Mesothelial cell of epicardium (in vitro differentiated cells): ENCODE results near the gene FDXR. TPM values are rescaled to one million over a fixed set of nuclear protein-coding genes. Genes with fewer than 3 reads are reported as not detected.

Experiments used
- DNase-seq, 2 experiments: peaks; one replicate each; pipeline ENCODE4 v3.0.0; 2021; ENCODE audit warnings: low spot score in 2 of 2; ENCODE audit not compliant: unreplicated experiment in 2 of 2
- H3K27ac Mint-ChIP-seq: 2 replicates; pipeline ENCODE4 v1.8.0; 2021; ENCODE audit warnings: mixed read lengths
- H3K27me3 Mint-ChIP-seq: 2 replicates; pipeline ENCODE4 v1.8.0; 2021; ENCODE audit warnings: low read depth, mixed read lengths
- H3K36me3 Mint-ChIP-seq: 2 replicates; pipeline ENCODE4 v1.8.0; 2021; ENCODE audit warnings: mixed read lengths
- H3K4me1 Mint-ChIP-seq: 2 replicates; pipeline ENCODE4 v1.8.0; 2021; ENCODE audit warnings: mixed read lengths
- H3K4me3 Mint-ChIP-seq: 2 replicates; pipeline ENCODE4 v1.8.0; 2021; ENCODE audit warnings: mild to moderate bottlenecking, moderate library complexity, mixed read lengths
- H3K9me3 Mint-ChIP-seq: 2 replicates; pipeline ENCODE4 v1.8.0; 2021; ENCODE audit warnings: mixed read lengths
- total RNA-seq: library from RNA; stranded (reverse); gene quantifications from 3 replicates; pipeline ENCODE4 v1.2.1, GENCODE V29; 2021
- TF ChIP-seq, protein P1 (sequence below): fragments of 200-600 bp; sonication (generic); IDR thresholded peaks from one replicate; pipeline ENCODE4 v1.5.0; 2021; ENCODE audit warnings: antibody characterized with exemption; ENCODE audit not compliant: unreplicated experiment

FDXR gene
- total RNA-seq, 1 donor from 2014 or later, result 20.4 TPM

DNA sequence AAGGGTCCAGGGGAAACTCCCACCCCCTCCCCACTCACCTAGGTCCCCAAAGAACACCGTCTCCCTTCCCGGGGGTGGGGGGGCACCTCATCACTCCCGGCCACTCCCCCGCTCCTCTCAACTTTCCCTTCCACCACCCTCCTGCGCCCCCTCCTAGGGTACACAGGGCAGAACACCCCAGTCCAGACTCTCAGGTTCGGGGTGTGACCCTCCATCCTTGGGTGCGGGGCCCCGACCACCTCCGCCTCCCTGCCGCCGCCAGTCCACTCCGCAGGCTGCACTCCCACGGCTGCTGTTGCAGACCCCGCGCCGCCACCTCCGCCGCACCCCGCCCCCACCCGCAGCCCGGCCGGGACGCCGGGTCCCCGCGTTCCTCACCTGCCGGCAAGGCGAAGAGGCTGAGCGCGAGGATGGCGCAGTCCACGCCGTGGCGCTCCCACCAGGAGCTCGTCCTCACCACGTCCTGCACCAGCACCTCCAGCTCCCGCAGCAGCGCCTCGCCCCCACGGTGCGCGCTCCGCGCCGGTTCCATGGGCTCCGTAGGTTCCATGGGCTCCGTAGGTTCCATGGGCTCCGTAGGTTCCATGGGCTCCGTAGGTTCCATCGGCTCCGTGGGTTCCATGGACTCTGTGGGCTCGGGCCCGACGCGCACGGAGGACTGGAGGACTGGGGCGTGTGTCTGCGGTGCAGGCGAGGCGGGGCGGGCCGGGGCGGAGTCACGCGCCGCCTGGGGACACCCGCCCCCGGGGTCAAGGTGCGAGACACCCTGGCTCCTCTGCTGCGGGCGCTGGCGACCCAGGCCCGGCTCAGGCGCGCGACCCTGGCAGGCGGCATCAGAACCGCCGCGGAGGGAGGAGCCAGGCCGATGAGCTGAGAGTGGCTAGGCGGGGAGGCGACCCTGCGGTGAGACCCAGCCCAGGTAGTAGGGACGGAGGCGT, 20.4 kb upstream of the FDXR start, which contains the start of gene FADS6:
TSS of gene FADS6 (minus strand) at position 660 of the 938 bp plus-strand sequence. CDS start at position 622, 38 bp downstream.
- H3K27me3 Mint-ChIP-seq, result peaks cover 73% of the 10 kb centered on the region
- H3K36me3 Mint-ChIP-seq, result no peaks in the 10 kb centered on the region
- DNase-seq, result no peak
- no peak within 1 kb of the TSS for H3K27ac Mint-ChIP-seq
- TF ChIP-seq, protein P1, sequence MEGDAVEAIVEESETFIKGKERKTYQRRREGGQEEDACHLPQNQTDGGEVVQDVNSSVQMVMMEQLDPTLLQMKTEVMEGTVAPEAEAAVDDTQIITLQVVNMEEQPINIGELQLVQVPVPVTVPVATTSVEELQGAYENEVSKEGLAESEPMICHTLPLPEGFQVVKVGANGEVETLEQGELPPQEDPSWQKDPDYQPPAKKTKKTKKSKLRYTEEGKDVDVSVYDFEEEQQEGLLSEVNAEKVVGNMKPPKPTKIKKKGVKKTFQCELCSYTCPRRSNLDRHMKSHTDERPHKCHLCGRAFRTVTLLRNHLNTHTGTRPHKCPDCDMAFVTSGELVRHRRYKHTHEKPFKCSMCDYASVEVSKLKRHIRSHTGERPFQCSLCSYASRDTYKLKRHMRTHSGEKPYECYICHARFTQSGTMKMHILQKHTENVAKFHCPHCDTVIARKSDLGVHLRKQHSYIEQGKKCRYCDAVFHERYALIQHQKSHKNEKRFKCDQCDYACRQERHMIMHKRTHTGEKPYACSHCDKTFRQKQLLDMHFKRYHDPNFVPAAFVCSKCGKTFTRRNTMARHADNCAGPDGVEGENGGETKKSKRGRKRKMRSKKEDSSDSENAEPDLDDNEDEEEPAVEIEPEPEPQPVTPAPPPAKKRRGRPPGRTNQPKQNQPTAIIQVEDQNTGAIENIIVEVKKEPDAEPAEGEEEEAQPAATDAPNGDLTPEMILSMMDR, result no peak
- peaks cover 3% of the 10 kb centered on the region for H3K4me1 Mint-ChIP-seq
- peak within 1 kb of the TSS; percentile 68 for H3K4me3 Mint-ChIP-seq
- H3K9me3 Mint-ChIP-seq, result no peaks in the 10 kb centered on the region

DNA sequence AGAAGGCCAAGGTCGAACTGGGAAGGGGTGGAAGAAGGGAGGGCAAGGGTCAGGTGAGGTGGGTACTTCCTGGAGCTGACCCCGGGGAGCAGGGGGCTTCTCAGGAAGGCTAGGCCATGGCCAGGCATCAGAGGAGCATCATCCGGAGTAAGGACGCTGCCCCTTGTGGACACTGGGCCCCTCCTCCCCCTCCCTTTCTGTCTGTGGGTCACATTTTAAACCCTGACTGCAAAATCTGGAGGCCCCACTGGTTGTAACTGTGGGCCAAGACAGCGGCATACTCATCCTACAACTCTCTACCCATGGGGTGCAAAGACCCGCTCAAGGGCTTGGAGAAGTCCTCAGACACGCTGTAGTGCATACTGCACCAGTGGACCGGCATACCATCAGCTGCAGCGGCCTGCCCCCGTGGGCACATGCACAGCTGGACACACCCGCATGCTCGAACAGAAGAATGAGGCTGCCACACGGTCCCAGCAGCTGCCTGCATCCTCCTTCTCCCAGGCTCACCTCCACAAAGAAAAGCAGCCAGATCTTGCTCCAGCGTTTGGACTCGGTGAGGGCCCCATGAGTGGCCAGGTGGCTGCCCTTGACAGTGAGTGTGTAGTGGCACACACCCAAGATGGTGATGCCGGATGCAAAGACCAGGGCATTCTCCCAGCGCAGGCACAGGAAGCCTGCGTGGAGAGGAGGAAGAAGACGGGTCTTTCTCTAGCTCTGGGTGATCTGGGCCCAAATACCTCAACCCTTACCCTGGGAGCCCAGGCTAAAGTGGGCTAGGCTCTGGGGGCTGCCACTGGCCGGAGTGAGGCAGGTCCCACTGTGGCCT, 19.4 kb upstream of the FDXR start:
- no peak overlapping the region for H3K27ac Mint-ChIP-seq
- peaks cover 3% of the 10 kb centered on the region for H3K4me1 Mint-ChIP-seq
- H3K36me3 Mint-ChIP-seq, result no peaks in the 10 kb centered on the region
- H3K4me3 Mint-ChIP-seq, result no peak overlapping the region
- H3K27me3 Mint-ChIP-seq, result peaks cover 71% of the 10 kb centered on the region
- H3K9me3 Mint-ChIP-seq, result no peaks in the 10 kb centered on the region
- TF ChIP-seq, protein P1, result no peak
- no peak for DNase-seq

GRCh38 chr17:74890554-74890953, 17.8 kb upstream of the FDXR start:
- DNase-seq, result no peak
- Mint-ChIP-seq H3K27ac (no peak overlapping the region), H3K4me3 (no peak overlapping the region), H3K4me1 (peaks cover 3% of the 10 kb centered on the region), H3K36me3 (no peaks in the 10 kb centered on the region), H3K27me3 (peaks cover 64% of the 10 kb centered on the region), H3K9me3 (no peaks in the 10 kb centered on the region)
- TF ChIP-seq, protein P1, result no peak

- Mint-ChIP-seq H3K27ac (no peak overlapping the region), H3K36me3 (no peaks in the 10 kb centered on the region), H3K27me3 (peaks cover 51% of the 10 kb centered on the region), H3K4me1 (no peaks in the 10 kb centered on the region), H3K9me3 (no peaks in the 10 kb centered on the region), H3K4me3 (no peak overlapping the region)
- TF ChIP-seq, protein P1, result no peak
- no peak for DNase-seq
Observed at GRCh38 chr17:74888469-74888868, 15.7 kb upstream of the FDXR start.

DNA sequence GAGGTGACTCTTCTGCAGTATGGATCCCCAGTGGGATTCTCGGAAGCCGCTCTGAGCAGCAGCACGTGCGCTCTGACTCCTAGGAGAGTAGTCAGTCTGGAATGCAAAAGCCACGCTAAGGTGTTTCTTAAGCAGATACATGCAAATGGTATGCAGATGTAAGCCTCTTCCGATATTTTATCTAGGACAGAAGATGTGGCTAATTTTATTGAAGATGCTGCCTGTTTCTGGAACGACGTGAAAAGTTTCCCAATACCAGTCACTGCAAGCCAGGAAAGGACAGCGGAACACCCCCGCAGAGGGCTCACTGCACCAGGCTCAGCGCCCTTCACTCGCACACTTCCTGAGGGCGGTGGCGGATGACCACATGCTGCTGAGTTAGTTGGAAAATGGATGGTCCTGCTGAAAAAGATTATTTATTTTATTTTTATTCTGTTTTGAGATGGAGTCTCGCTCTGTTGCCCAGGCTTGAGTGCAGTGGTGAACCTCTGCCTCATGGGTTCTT, 10.5 kb upstream of the FDXR start:
- Mint-ChIP-seq H3K27me3 (peaks cover 27% of the 10 kb centered on the region), H3K9me3 (no peaks in the 10 kb centered on the region), H3K4me1 (no peaks in the 10 kb centered on the region), H3K27ac (no peak overlapping the region), H3K36me3 (no peaks in the 10 kb centered on the region), H3K4me3 (no peak overlapping the region)
- no peak for DNase-seq
- TF ChIP-seq, protein P1, result no peak
